HG03280 (cell line): Measurements from ENCODE around the gene LRRC8B.

ENCODE experiments used
- ATAC-seq: cut with Tn5 transposase; IDR thresholded peaks from one replicate; pipeline ENCODE4 v1.9.1; 2021; ENCODE audit warnings: mild to moderate bottlenecking, moderate library complexity; ENCODE audit not compliant: unreplicated experiment

The LRRC8B gene

GRCh38 chr1:89605692-89606091, 81.1 kb downstream of the LRRC8B start:
- ATAC-seq = no peak

DNA sequence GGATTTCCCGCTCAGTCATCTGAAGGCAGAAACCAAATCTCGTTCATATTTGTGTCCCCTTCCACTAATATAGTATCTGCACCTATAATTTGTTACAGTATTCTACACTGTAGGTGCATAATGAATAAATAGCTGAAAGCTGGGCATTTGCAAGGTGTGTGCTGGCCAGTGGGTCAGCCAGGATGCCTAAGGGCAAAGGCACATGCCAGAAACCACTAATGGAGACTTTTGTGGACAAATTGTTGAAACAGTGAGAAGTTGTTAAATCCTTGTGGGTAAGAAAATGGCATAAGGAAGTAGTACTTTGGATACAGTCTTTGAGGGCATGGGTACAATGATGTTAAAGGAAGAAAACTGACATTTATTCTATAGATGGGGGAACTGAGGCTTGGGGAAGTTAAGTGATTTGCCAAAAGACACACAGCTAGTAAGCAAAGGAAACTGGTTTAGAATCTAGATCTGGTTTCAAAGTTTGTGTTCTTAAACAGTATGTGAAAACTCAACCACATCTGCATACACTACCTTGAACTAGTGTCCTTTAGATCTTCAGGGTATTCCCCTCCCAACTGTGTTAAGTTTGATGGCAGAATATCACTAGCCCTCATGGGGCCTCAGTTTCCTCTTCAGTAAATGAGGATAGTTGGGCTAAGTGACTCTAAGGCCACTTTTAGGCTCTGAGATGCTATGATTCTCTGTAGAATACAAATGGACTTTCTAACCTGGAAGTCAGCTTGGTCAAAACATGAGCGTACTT, 81.8 kb downstream of the LRRC8B start:
- no peak for ATAC-seq

DNA sequence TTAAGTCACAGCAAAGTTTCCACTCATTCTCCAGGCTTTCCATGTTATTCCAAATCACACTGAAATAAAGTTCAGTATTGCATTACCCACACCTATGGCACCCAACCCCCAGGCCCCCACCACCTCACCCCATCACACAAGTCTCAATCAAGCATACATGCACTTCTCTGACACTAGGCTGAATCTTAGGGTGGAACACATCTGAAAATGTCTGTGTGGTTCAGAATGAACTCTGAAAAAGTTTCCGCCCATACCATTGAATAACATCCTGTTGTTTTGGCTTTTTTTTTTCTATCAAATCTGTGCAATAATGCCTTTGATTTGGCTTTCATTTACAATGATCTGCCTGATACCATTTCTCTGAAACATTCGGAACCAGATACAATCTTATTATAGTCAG, 82.5 kb downstream of the LRRC8B start:
- ATAC-seq = no peak

DNA sequence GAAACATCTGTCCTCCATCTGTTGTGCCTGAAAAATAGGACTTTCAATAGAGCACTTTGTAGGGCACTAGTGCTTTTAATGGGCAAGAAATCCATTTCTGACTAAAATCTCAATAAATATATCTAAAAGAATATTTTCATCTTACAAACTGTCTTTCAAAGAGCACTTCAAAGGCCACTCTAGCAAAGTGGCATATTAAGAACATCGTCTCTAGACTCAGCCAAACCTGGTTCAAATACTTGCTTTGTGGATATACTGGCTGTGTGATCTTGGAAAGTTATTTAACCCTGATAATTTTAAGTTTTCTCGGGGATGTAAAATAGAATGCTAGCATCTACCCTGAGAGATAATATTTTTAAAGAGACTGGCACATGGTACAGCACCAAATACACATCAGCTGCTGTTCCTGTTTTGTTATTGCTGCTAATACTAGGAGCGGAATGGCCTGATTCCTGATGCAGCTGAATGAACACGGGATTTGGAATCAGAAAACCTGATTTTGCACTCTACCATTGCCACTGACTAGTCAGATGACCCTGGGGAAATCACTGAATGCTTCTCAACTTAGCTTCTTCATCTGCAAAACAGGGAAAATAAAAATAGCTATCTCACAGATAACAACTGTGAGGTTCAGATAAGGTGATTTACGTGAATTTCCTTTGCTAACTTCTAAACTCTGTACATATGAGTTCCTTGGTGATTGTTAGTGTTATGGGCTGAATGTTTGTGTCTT, 83.1 kb downstream of the LRRC8B start:
- ATAC-seq = no peak

GRCh38 chr1:89608319-89608983, 83.8 kb downstream of the LRRC8B start:
- no peak for ATAC-seq

DNA sequence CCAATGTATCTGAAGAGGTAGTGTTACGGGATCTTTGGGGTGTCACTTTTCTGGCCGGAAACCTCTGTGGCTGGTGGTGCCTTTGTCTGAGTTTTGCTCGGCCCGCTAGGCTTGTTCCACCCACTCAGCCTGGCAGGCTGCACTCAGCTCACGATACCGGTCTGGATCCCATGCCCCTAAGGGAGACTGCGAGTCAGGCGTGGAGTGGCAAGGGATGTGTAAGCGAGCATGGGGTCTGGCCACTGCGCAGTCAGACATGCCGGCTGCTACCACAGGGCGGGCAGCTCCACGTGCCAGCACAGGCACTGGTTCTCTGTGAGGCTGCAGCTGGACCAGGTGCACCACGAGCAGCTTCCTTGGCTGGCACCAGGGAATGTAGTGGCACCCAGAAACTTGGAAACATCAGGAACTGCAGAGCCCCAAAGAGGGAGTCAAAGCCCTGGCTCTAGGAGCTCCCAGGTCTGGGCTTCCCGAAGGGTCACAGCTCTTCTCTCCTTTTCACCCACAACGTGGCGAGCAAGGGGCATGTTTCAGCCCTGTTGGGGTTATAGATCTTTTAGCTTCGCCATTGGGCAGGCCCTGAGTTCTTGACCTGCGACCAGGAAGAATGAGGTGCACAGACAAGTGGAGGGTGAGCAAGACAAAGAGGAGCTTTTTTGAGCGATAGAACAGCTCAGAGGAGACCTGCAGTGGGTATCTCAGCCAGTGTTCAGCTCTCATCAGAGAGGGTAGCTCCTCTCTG, 84.5 kb downstream of the LRRC8B start:
- ATAC-seq = no peak

- no peak for ATAC-seq
Observed at GRCh38 chr1:89609781-89610456, 85.3 kb downstream of the LRRC8B start.

DNA sequence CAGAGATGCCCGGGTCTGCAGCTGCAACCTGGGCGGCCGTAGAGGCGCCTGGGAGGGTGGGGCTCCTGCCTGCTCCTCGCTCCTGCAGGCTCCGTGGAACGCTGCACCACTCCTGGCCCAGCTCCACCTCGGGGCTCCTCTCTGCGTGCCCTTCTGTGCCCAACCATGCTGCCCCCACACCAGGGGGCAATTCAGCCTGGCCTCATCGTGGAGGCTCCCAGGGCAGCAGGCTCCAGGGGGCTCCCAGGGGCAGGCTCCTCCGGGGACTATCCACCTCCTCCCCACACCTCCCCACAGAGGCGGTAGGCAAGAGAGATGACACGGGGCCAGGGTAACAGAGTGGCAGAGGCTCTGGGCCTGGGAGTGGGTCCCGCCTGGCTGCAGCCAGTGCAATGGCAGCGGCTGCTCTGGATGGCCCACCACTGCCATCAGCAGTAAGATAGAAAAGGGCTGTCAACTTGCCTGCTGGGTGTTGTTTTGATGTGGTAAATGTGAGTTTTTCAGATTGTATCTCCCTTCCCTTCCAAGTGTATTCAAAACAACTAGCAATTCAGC, 85.9 kb downstream of the LRRC8B start:
- ATAC-seq = no peak

DNA sequence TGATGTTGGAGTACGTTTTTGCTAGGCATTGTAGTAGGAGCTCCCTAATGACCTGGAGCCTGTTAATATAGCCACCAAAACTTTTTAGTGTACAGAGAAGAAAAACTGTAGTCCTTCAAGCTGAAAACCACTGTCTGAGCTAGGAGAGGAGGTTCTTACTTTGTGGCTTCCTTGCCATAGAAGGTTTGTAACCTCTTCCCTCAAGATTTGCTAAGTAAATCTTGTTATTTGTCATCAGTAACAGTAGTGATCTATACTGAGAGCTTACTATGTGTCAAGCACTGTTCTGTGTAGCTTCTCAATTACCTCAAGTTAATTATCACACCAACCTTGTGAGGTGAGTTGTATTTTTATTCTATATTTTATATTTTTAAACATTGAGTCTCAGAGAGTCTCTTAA, 87.1 kb downstream of the LRRC8B start:
- peak; percentile 95 for ATAC-seq

DNA sequence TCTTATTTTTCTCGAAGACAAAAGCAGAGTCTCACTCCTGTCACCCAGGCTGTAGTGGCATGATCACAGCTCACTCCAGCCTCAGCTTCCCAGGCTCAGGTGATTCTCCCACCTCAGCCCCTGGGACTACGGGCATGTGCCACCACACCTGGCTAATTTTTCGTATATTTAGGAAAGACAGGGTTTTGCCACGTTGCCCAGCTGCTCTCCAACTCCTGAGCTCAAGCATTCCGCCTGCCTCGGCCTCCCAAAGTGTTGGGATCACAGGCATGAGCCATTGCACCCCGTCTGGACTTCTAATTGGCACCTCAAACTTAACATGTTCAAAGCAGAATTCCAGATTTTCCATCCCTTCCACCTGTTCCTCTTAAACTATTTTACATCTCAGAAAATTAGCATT, 89.3 kb downstream of the LRRC8B start:
- no peak for ATAC-seq

DNA sequence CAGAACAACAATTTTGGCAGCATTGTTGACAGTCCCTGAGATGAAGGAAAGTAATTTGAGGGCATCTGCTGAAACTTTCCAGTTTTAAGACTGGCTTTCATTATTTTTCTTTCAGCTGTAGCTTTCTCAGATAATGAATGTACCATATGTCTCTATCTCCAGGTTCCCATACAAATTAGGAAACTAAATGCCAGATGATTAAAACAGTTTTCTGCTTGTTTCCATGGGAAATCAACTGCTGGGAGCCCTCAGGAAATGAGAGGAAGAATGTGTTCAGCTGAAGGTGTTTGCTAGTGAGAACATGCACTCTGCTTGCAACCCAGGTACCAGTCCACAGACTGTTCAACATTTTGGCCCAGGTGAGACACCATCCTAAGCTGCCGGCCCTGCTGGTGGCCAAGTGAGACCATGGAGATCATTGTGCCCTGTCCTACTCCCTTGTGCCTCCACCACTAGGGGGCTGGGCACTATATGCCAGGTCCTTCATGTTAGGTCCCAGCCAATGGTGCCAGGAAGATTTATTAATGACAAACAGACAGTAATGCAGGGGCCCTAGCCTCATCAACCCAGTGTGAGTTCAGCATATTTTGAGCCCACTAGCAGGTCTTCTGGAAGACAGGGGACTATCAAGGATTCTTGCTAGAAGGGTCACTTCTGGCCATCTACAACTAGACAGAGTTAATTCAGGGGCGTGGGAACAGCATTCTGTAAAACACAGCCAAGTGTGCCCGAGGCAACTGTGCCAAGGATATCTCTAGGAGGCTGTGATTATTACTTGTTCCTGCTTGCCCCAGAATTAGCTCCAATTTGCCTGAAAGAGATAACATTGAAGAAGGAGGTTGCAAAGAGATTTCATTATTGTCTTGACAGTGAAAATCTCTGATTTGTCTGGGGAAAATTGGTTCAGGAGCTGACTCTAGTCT, 91.3 kb downstream of the LRRC8B start:
- ATAC-seq = no peak

DNA sequence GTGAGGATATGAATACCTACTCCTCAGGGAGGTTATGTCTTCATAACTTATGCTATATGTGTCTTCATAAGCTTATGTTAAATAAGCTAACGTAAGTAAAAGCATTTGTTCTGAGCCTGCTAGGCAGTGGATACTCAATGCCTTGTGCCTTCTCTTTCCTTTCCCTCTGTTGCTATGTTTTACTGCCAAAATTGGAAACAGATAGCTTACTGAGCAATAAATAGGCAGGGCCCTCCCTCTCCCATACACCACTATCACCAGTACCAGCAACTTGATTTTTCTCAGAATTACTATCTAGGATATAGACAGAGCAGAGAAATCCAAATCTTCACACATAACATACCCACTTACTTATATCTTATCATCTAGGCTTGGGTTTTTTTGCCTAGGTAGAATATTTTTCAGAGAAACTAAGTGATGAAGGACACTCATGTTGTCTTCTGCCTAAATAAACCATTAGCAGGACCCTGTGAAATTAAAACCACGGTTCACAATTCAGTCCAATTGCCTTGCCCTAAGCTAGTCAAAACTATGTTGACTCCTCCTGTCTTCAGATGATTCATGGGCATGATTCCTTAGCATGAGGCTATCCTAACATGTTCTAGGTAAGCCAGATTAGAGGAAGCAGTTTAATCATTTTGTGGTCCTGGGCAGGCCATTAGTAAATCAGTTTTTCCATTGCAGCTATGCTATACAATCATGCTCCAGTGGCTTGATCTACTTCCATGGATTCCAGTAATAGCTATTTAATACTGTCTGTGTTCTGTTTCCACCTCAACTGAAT, 92.4 kb downstream of the LRRC8B start:
- no peak for ATAC-seq

- no peak for ATAC-seq
Observed at GRCh38 chr1:89620664-89621063, 96.0 kb downstream of the LRRC8B start.

DNA sequence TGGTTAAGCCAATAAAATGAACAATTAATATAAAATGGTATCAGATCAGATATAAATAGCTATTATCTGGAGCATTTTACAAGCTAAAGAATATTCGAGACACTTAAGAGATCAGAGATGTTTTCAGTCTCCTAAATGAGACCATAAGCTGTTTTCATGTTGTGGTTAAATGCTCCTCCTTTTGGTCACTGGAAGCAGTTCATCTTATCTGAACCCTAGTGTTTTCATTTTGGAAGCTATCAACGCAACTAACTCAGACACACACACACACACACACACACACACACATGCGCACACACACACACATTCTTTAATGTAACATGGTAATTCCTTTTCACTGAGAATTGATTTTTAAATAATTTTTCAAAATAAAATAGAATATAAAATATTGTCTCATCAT, 98.3 kb downstream of the LRRC8B start:
- ATAC-seq = no peak

- no peak for ATAC-seq
Observed at GRCh38 chr1:89624314-89624713, 99.7 kb downstream of the LRRC8B start.

GRCh38 chr1:89624715-89625323, 100.2 kb downstream of the LRRC8B start:
- no peak for ATAC-seq

- ATAC-seq = no peak
Observed at GRCh38 chr1:89627596-89627962, 103.0 kb downstream of the LRRC8B start.

DNA sequence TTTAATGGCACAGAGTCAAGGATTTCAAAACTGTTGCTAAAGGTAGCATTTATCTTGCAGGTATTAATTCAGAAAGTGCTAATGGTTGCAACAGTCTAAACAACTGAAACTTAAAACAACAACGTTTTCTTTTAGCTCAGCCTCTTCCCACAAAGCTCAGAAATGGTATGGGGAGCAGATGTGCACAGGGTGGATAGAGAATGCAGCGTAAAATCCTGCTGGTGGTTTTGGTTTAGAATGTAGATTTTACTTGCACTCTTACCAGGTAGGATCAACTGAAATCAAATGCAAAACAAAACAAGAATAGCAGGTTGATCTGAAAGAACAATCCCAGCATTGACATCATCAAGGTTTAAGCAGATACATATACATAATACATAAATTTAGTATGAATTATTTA, 104.5 kb downstream of the LRRC8B start:
- no peak for ATAC-seq
